Activated T-cell treated with anti-CD3 and anti-CD28 coated beads, Interleukin-2, amount 50 U/mL, for 72 hours (primary cell): ENCODE measurements around the gene SLX4IP. TPM values are rescaled to one million over a fixed set of nuclear protein-coding genes. Genes with fewer than 3 reads are reported as not detected.
A peak's percentile ranks its signal among the peaks of the same experiment; 100 is the strongest.

Experiments used
- ATAC-seq, 2 donors: fragments of 150-1000 bp; cut with Tn5 transposase; replicated peaks in 1 of 2; 2 replicates each; pipeline ENCODE4 v1.10.0; 2021; ENCODE audit warnings: moderate library complexity in 2 of 2, mild to moderate bottlenecking in 1 of 2
- DNase-seq, 2 donors: peaks; one replicate each; pipeline ENCODE4 v3.0.0; 2021 to 2022; ENCODE audit warnings: mixed read lengths in 1 of 2
- H3K27ac Mint-ChIP-seq: one replicate; pipeline ENCODE4 v1.8.0; 2022; ENCODE audit warnings: mild to moderate bottlenecking, moderate library complexity, mixed read lengths
- H3K27me3 Mint-ChIP-seq: one replicate; pipeline ENCODE4 v1.8.0; 2022; ENCODE audit warnings: low read depth, mixed read lengths
- H3K36me3 Mint-ChIP-seq, 2 donors: one replicate each; pipeline ENCODE4 v1.8.0; 2022; ENCODE audit warnings: mixed read lengths in 2 of 2, mild to moderate bottlenecking in 1 of 2; ENCODE audit not compliant: insufficient read depth in 2 of 2
- H3K4me1 Mint-ChIP-seq: one replicate; pipeline ENCODE4 v1.8.0; 2022; ENCODE audit warnings: low read depth, mixed read lengths
- H3K4me3 Mint-ChIP-seq, 2 donors: one replicate each; pipeline ENCODE4 v1.8.0; 2022; ENCODE audit warnings: mild to moderate bottlenecking in 2 of 2, mixed read lengths in 2 of 2, moderate library complexity in 2 of 2
- H3K9me3 Mint-ChIP-seq, 2 donors: one replicate each; pipeline ENCODE4 v1.8.0; 2022; ENCODE audit warnings: mixed read lengths in 2 of 2
- total RNA-seq, 2 donors: library from RNA; stranded (reverse); gene quantifications; one replicate each; pipeline ENCODE4 v1.2.3, GENCODE V29; 2022

The SLX4IP gene
- total RNA-seq, 2 donors from 2014 or later: 7.3 to 10.9 TPM

DNA sequence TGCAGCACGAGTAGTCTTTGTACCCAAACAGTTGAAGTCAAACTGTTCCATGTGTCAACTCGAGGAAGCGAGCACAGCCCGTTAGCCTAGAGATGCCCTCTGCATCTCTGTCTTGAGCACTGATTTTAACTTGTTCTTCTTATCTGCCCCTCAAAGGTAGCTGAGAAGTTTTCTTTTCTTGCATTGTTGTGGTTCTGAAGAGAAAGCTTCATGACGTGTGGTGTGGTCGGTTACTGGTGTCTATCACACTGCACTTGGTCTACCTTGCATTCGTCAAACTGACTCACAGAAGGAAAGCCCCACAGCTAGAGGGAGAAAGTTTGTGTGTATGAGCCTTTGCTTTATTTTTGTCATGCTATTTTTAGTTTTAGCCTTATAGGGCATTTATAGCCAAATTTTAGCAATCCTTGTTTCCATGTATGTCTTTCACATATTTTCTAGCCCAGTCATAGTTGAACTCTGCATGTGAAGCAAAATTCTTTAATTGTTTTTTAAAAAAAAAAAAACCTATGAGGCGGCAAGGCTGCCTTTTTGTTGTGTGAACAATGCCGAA, 123.6 kb downstream of the SLX4IP start:
- peak; percentile 100 for ATAC-seq
- Mint-ChIP-seq H3K27me3 (no peaks in the 10 kb centered on the region), H3K9me3 (no peaks in the 10 kb centered on the region), H3K36me3 (peaks cover 3 to 9% of the 10 kb centered on the region in 2 donors), H3K4me3 (peak overlapping the region; percentile 34 to 44), H3K27ac (no peak overlapping the region), H3K4me1 (peaks cover 24% of the 10 kb centered on the region)
- peak; percentile 68 to 69 for DNase-seq

DNA sequence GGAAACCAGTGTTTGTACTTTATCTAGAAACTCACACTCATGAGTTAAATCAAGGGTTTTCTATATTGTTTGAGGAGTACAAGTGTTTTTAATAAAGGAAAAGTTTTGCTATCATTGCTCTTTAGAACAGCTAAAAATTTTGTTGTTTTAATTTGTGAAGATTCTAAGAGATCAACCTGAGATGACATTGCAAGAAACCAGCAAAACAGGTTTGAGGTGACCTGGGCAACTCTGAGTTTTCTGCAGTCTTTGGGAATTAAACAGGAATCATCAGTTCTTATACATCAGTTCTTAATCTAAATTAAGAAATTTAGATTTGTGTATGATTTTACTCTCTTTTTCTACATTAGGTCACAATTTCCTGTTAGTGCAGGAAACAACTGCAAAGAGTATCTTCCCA, 124.2 kb downstream of the SLX4IP start:
- DNase-seq (no peak), ATAC-seq (no peak)
- no peaks in the 10 kb centered on the region for H3K27me3 Mint-ChIP-seq
- H3K4me3 Mint-ChIP-seq: no peak overlapping the region
- H3K27ac Mint-ChIP-seq: no peak overlapping the region
- H3K4me1 Mint-ChIP-seq: peaks cover 30% of the 10 kb centered on the region
- peaks cover 3 to 9% of the 10 kb centered on the region in 2 donors for H3K36me3 Mint-ChIP-seq
- H3K9me3 Mint-ChIP-seq: no peaks in the 10 kb centered on the region

DNA sequence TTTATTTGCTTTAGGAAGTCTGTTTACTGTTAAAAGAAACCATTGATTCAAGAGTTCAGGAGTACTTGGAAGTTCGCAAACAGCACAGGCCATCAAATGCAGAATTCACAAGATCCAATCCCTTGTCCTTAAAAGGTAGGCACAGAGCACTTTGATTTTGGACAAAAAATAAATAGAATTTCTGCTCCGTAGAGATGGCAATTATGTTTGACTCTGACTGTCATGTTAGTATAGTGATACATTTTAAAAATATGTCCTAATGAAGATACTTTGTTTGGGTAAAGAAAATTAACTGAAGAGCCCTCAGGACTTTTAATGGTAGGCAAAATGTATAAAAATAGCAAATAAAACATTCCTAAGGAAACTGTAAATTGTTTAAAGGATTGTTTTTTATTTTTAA, 125.6 kb downstream of the SLX4IP start:
- H3K4me1 Mint-ChIP-seq: peaks cover 30% of the 10 kb centered on the region
- no peaks in the 10 kb centered on the region for H3K9me3 Mint-ChIP-seq
- H3K36me3 Mint-ChIP-seq: peaks cover 3 to 9% of the 10 kb centered on the region in 2 donors
- no peaks in the 10 kb centered on the region for H3K27me3 Mint-ChIP-seq
- DNase-seq (no peak), ATAC-seq (no peak)
- H3K4me3 Mint-ChIP-seq: no peak overlapping the region
- no peak overlapping the region for H3K27ac Mint-ChIP-seq

DNA sequence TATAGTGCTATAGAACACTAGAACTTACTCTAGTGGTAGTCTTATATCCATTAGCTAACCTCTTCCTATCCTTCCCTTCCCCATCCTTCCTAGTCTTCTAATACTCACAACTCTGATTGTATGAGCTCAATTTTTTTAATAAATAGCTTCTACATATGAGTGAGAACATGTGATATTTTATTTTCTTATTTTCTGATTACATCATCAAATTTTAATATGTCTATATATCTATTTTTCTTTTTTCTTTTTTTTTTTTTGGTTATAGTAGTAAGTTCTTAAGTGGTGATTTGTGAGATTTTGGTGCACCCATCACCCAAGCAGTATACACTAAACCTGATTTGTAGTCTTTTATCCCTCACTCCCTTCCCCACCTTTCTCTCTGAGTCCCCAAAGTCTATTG, 126.2 kb downstream of the SLX4IP start:
- Mint-ChIP-seq H3K27ac (no peak overlapping the region), H3K4me3 (no peak overlapping the region), H3K9me3 (no peaks in the 10 kb centered on the region), H3K27me3 (no peaks in the 10 kb centered on the region), H3K36me3 (peaks cover 3 to 11% of the 10 kb centered on the region in 2 donors), H3K4me1 (peaks cover 30% of the 10 kb centered on the region)
- ATAC-seq (no peak), DNase-seq (no peak)

DNA sequence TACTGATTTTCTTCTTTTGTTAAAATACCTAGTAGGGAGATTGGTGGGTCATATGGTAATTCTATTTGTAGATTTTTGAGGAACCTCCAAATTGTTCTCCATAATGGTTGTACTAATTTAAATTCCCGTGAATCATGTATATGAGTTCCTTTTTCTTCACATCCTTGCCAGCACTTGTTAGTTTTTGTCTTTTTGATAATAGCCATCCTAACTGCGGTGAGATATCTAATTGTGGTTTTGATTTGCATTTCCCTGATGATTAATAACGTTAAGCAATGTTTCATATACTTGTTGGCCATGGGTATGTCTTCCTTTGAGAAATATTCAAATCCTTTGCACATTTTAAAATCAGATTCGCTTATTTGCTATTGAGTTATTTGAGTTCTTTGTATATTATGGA, 127.8 kb downstream of the SLX4IP start:
- Mint-ChIP-seq H3K4me3 (no peak overlapping the region), H3K9me3 (no peaks in the 10 kb centered on the region), H3K36me3 (peaks cover 3 to 15% of the 10 kb centered on the region in 2 donors), H3K27me3 (no peaks in the 10 kb centered on the region), H3K27ac (no peak overlapping the region), H3K4me1 (peaks cover 32% of the 10 kb centered on the region)
- no peak for ATAC-seq
- no peak for DNase-seq

DNA sequence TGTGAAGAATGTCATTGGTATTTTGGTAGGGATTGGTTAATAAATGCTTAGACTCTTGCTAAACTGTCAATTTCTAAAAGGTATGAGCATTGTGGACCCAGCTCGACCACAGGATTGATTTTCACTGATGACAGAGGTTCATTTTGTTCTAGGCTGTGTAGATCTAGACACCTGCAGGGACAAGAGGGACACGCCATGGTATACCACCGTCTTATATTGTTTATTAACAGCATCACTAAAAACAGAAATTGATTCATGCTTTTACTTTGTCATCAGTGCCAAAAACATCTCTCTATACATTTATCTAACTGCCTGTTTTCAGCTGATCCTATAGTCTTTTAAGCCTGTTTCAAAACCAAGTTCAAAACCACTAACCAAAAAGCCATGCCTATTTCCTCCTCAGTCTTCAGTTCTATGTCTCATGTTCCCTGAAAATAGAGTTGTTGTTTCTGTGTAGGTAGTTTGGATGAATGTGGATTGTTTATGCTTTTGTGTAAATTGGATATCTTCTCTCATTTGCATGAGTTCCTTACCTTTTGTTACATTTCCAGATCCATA, 128.9 kb downstream of the SLX4IP start:
- H3K27me3 Mint-ChIP-seq: no peaks in the 10 kb centered on the region
- peaks cover 3 to 15% of the 10 kb centered on the region in 2 donors for H3K36me3 Mint-ChIP-seq
- peaks cover 31% of the 10 kb centered on the region for H3K4me1 Mint-ChIP-seq
- no peak overlapping the region for H3K27ac Mint-ChIP-seq
- no peak overlapping the region for H3K4me3 Mint-ChIP-seq
- DNase-seq (no peak), ATAC-seq (no peak)
- H3K9me3 Mint-ChIP-seq: no peaks in the 10 kb centered on the region

DNA sequence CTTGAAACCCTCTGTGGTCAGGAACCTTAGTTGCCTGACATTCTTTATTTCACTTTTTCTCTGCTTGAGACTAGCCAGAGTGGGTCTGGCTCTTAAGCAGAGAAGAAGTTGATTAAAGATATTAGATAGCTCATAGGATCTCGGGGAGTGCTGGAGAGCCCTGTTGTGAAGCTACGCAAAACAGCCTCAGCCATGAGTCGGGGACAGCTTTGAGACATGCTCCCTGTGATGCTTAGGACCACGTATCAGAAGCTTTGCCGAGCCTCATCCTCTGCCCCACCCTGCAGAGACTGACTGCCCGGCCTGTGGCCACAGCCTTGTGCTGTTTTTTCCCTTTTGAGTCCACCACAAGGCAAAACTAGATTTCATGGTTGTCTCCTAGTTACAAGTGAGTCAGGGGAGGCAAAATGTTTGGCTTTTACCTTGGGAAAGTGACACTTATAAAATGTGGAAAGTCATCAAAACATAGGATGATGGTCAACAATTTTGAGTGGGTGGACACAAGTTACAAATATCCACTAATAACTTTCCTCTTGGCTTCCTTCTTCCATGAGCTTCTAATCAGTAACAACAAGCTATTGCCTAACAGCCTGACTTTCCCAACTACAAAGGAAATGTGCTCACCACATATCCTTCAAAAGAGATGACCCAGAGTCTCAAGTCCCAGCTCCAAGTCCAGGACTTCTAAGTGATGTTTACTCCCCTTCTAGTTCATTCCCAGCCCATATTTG, 130.3 kb downstream of the SLX4IP start:
- H3K4me1 Mint-ChIP-seq: peaks cover 21% of the 10 kb centered on the region
- ATAC-seq: no peak
- DNase-seq: no peak
- peak overlapping the region; percentile 65 for H3K27ac Mint-ChIP-seq
- no peaks in the 10 kb centered on the region for H3K27me3 Mint-ChIP-seq
- H3K9me3 Mint-ChIP-seq: no peaks in the 10 kb centered on the region
- H3K36me3 Mint-ChIP-seq: peaks cover 5 to 17% of the 10 kb centered on the region in 2 donors
- no peak overlapping the region for H3K4me3 Mint-ChIP-seq

DNA sequence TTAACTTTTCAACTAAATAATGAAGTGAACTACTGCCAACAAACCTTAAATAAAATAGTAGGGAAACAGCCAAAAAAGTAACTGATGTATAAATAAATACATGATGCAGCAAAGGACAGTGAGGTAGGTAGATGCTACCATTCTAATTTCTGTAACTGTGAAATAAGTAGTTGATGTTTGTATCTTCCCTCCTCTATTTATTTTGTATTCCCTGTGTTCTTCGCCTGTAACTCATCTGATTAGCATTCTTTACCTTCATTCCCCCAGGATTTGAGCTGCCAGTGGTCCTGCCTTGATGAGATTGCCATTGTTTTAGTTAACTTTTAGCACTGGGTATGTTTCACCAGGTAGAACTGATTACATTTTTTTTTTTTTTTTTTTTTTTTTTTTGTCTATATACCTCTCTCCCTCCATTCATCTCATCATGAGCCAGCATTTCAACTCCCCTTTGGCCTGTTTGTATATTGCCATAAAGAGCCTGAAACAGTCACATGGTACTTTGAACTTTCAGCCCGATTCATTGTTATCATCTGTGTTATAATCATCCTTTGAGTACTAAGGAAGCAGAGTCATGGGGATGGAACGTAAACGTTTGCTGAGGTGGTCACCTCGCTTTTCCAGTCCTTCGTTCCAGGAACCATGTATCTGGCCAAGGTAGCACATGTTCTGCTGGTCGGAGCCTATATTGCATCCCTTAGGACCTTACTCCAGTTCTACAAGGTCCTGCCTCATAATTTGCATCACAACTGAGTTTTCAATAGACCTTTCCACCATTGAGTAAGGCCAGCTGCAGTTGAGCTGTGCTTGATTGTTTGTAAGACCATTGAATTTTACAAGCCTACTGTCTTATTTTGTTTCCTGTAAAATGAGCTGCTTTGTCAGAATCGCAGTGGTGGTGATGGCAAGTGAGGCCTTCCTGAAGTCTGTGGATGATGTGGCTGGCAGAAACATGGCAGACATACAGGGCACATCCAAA, 131.1 kb downstream of the SLX4IP start:
- no peak for ATAC-seq
- H3K4me3 Mint-ChIP-seq: no peak overlapping the region
- H3K36me3 Mint-ChIP-seq: peaks cover 5 to 17% of the 10 kb centered on the region in 2 donors
- H3K27ac Mint-ChIP-seq: no peak overlapping the region
- H3K27me3 Mint-ChIP-seq: no peaks in the 10 kb centered on the region
- peaks cover 21% of the 10 kb centered on the region for H3K4me1 Mint-ChIP-seq
- no peaks in the 10 kb centered on the region for H3K9me3 Mint-ChIP-seq
- no peak for DNase-seq

DNA sequence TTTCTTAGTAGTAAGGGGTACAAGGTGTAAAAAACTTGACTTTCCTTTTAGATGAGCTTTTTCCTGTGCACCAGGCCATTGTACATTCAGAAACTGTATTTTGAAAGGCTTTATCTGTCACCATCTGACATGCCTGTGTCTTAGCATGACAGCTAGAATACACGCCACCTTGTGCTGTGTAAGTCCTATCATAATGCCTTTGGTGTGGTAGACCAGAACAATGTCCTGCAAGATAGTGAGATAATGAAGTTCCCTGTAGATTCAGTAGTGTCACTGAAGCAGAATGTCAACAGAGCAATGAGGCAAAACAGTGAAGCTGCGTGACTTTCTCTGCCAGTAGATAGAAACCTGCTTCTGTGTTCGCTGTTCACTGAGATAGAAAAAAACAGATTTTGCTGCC, 132.9 kb downstream of the SLX4IP start:
- no peaks in the 10 kb centered on the region for H3K27me3 Mint-ChIP-seq
- H3K4me1 Mint-ChIP-seq: peaks cover 23% of the 10 kb centered on the region
- DNase-seq: no peak
- H3K27ac Mint-ChIP-seq: no peak overlapping the region
- peaks cover 2 to 14% of the 10 kb centered on the region in 2 donors for H3K36me3 Mint-ChIP-seq
- no peaks in the 10 kb centered on the region for H3K9me3 Mint-ChIP-seq
- H3K4me3 Mint-ChIP-seq: no peak overlapping the region
- peak; percentile 62 to 68 for ATAC-seq

DNA sequence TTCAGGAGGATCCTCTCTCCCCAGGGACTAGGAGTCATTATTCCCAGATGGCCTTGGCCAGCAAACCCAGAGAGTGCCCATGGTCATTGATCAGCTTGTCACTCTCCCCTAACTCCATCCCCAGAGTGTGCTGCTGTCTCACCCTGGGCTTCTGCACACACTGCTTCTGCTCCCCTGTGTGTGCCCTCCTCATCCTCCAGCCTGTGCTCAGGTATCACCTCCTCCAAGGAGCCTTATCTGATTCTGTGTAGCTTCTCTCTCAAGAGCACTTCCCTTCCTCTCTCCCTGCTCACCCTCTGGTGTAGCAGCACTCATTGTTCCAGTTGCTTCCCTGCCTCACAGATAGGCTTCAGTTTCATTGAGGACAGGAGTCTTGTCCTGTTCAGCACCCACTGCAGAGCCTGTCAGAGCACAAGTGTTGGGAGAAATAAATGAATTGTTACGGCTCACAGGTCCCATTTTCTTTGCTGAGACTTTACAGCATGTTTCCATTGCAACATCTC, 136.3 kb downstream of the SLX4IP start:
- peaks cover 17% of the 10 kb centered on the region for H3K4me1 Mint-ChIP-seq
- H3K4me3 Mint-ChIP-seq: no peak overlapping the region
- no peak for DNase-seq
- H3K27ac Mint-ChIP-seq: no peak overlapping the region
- H3K36me3 Mint-ChIP-seq: peaks cover 2 to 8% of the 10 kb centered on the region in 2 donors
- H3K27me3 Mint-ChIP-seq: no peaks in the 10 kb centered on the region
- no peaks in the 10 kb centered on the region for H3K9me3 Mint-ChIP-seq
- no peak for ATAC-seq

DNA sequence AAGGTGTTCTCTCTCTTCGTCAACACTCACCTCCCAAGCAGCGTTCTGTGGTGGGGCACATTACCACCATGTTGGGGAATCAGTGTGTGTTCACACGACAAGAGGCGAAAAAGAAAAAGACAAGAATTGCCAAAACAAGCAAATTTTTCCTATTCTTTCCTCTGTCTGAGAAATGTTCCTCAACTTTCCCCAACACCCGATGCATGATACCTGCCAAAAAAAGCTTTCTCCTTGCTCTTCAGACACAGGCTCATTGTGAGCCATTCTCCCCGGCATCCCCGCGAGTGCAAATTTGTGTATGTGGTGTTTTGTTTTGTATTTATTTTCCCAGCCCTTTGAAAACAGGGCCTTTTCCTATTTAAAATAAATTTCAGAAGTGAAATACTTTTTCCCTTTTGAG, 137.7 kb downstream of the SLX4IP start:
- H3K27ac Mint-ChIP-seq: no peak overlapping the region
- no peak for ATAC-seq
- H3K4me3 Mint-ChIP-seq: no peak overlapping the region
- no peaks in the 10 kb centered on the region for H3K27me3 Mint-ChIP-seq
- no peak for DNase-seq
- H3K4me1 Mint-ChIP-seq: peaks cover 16% of the 10 kb centered on the region
- H3K9me3 Mint-ChIP-seq: no peaks in the 10 kb centered on the region
- peaks cover 2 to 5% of the 10 kb centered on the region in 2 donors for H3K36me3 Mint-ChIP-seq

DNA sequence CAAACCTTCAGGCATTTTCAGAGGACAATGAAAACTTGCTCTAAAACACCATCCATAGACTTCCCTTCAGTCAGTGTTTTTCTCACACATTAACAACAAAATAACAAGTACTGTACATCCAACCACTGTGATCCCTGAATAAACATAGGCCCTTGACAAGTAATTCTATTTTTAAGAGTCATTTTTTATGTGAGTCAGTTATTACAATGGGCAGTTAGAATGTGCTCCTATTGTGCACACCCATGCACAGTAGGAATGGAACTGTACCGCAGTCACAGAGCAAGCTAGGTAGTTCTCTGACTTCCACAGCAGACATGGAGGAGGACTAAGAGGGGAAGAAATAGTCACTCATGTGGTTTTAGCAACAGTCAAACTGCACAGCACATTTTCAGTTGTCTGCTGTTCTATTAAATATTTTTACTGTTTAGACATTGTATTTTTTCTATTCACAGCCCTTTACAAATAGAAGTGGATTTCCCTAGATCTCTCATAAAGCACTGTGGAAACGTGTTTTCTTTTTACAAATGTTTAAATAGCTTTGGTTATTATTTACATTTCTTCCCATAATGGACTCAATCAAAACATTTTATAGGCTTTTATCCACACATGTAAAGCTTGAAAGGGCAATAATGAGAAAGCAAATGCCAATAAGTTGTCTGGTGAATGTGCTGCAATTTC, 138.3 kb downstream of the SLX4IP start:
- Mint-ChIP-seq H3K4me3 (no peak overlapping the region), H3K9me3 (no peaks in the 10 kb centered on the region), H3K27me3 (no peaks in the 10 kb centered on the region), H3K4me1 (peaks cover 16% of the 10 kb centered on the region), H3K27ac (no peak overlapping the region), H3K36me3 (peaks cover 2 to 5% of the 10 kb centered on the region in 2 donors)
- ATAC-seq: no peak
- no peak for DNase-seq
